GM18517 (cell line): ENCODE data around the gene KCNJ6.
A peak's percentile ranks its signal among the peaks of the same experiment; 100 is the strongest.
"Not testable (repeated sequence)": the region's sequence is repeated elsewhere in the genome, so short reads cannot be mapped to it uniquely, and the experiment has no call there.

Experiments used
- ATAC-seq: cut with Tn5 transposase; IDR thresholded peaks from one replicate; pipeline ENCODE4 v1.9.1; 2021; ENCODE audit warnings: mild to moderate bottlenecking, moderate library complexity; ENCODE audit not compliant: unreplicated experiment

Gene KCNJ6

GRCh38 chr21:37579356-37579755 lies 336.9 kb downstream of the KCNJ6 start:
- ATAC-seq: no peak

GRCh38 chr21:37578471-37579126 lies 337.7 kb downstream of the KCNJ6 start:
- no peak for ATAC-seq

- not testable (repeated sequence) for ATAC-seq
These were observed 339.3 kb downstream of the KCNJ6 start for GRCh38 chr21:37576929-37577328.

GRCh38 chr21:37575580-37575979 lies 340.7 kb downstream of the KCNJ6 start:
- no peak for ATAC-seq

- ATAC-seq: no peak
These were observed 341.5 kb downstream of the KCNJ6 start for GRCh38 chr21:37574751-37575150.

GRCh38 chr21:37574316-37574715 lies 341.9 kb downstream of the KCNJ6 start:
- ATAC-seq: no peak

- no peak for ATAC-seq
These were observed 344.8 kb downstream of the KCNJ6 start for GRCh38 chr21:37571442-37571841.

GRCh38 chr21:37568916-37569315 lies 347.3 kb downstream of the KCNJ6 start:
- no peak for ATAC-seq

GRCh38 chr21:37568415-37568814 lies 347.8 kb downstream of the KCNJ6 start:
- ATAC-seq: no peak

- ATAC-seq: no peak
These were observed 349.3 kb downstream of the KCNJ6 start for GRCh38 chr21:37566790-37567615.

- no peak for ATAC-seq
These were observed 350.6 kb downstream of the KCNJ6 start for GRCh38 chr21:37565530-37566223.

- no peak for ATAC-seq
These were observed 351.2 kb downstream of the KCNJ6 start for GRCh38 chr21:37564924-37565529.

GRCh38 chr21:37564341-37564923 lies 351.8 kb downstream of the KCNJ6 start:
- ATAC-seq: peak; percentile 46

GRCh38 chr21:37563641-37564340 lies 352.5 kb downstream of the KCNJ6 start:
- peak; percentile 71 for ATAC-seq

- peak; percentile 6 for ATAC-seq
These were observed 353.2 kb downstream of the KCNJ6 start for GRCh38 chr21:37562920-37563640.

GRCh38 chr21:37561941-37562919 lies 354.0 kb downstream of the KCNJ6 start:
- no peak for ATAC-seq

- ATAC-seq: no peak
These were observed 354.8 kb downstream of the KCNJ6 start for GRCh38 chr21:37561506-37561905.

- ATAC-seq: no peak
These were observed 355.9 kb downstream of the KCNJ6 start for GRCh38 chr21:37560385-37560784.
